Measurements from ENCODE around the gene FAM135A.

- TF ChIP-seq CTCF (IDR thresholded peaks at IDR 0.05) (no peak), POLR2A (IDR thresholded peaks at IDR 0.05) (no peak)
Observed at GRCh38 chr6:70604254-70604653, 190.9 kb downstream of the FAM135A start.

Data from Peyer's patch (tissue), 4 donors.